ENCODE measurements around the gene GARIN5B.
"Not testable (repeated sequence)": the region's sequence is repeated elsewhere in the genome, so short reads cannot be mapped to it uniquely, and the experiment has no call there.

The GARIN5B gene

GRCh38 chr19:55348317-55349034, 14.6 kb downstream of the GARIN5B start:
- DNase-seq (ENCODE audit: low read depth in 2 of 2) = no peak

- DNase-seq (ENCODE audit: low read depth in 2 of 2) = no peak
Measured at GRCh38 chr19:55347442-55348009, 15.5 kb downstream of the GARIN5B start.

- DNase-seq (ENCODE audit: low read depth in 2 of 2) = no peak
Measured at GRCh38 chr19:55346725-55347441, 16.2 kb downstream of the GARIN5B start.

GRCh38 chr19:55345818-55346724, 17.0 kb downstream of the GARIN5B start:
- DNase-seq (ENCODE audit: low read depth in 2 of 2) = no peak

- no peak for DNase-seq (ENCODE audit: low read depth in 2 of 2)
Measured at GRCh38 chr19:55345101-55345817, 17.8 kb downstream of the GARIN5B start.

- no peak for DNase-seq (ENCODE audit: low read depth in 2 of 2)
Measured at GRCh38 chr19:55344444-55344843, 18.6 kb downstream of the GARIN5B start.

- DNase-seq (ENCODE audit: low read depth in 2 of 2) = no peak
Measured at GRCh38 chr19:55341595-55342531, 21.2 kb downstream of the GARIN5B start.

- DNase-seq (ENCODE audit: low read depth in 2 of 2) = no peak
Measured at GRCh38 chr19:55341171-55341588, 21.9 kb downstream of the GARIN5B start.

- no peak for DNase-seq (ENCODE audit: low read depth in 2 of 2)
Measured at GRCh38 chr19:55340784-55341147, 22.3 kb downstream of the GARIN5B start.

- DNase-seq (ENCODE audit: low read depth in 2 of 2) = no peak
Measured at GRCh38 chr19:55339889-55340783, 22.9 kb downstream of the GARIN5B start.

- peak; percentile 100 for DNase-seq (ENCODE audit: low read depth in 2 of 2)
Measured at GRCh38 chr19:55339105-55339888, 23.8 kb downstream of the GARIN5B start, which contains the start of gene KMT5C. KMT5C (plus strand) TSS chr19:55339876; CDS start chr19:55341937, 2,061 bp downstream.

- no peak for DNase-seq (ENCODE audit: low read depth in 2 of 2)
Measured at GRCh38 chr19:55336101-55336500, 27.0 kb downstream of the GARIN5B start.

- no peak for DNase-seq (ENCODE audit: low read depth in 2 of 2)
Measured at GRCh38 chr19:55333870-55334269, 29.2 kb downstream of the GARIN5B start.

- not testable (repeated sequence) for DNase-seq (ENCODE audit: low read depth in 2 of 2)
Measured at GRCh38 chr19:55329791-55330190, 33.3 kb downstream of the GARIN5B start.

GRCh38 chr19:55328774-55329318, 34.2 kb downstream of the GARIN5B start:
- DNase-seq (ENCODE audit: low read depth in 2 of 2) = not testable (repeated sequence)

GRCh38 chr19:55325172-55325571, 37.9 kb downstream of the GARIN5B start, which contains the start of gene TMEM150B:
TMEM150B (minus strand) TSS chr19:55325341; CDS start chr19:55321036, 4,305 bp downstream.
- no peak for DNase-seq (ENCODE audit: low read depth in 2 of 2)

- no peak for DNase-seq (ENCODE audit: low read depth in 2 of 2)
Measured at GRCh38 chr19:55324662-55325061, 38.4 kb downstream of the GARIN5B start.
